ENCODE measurements around the gene C1orf21.

DNA sequence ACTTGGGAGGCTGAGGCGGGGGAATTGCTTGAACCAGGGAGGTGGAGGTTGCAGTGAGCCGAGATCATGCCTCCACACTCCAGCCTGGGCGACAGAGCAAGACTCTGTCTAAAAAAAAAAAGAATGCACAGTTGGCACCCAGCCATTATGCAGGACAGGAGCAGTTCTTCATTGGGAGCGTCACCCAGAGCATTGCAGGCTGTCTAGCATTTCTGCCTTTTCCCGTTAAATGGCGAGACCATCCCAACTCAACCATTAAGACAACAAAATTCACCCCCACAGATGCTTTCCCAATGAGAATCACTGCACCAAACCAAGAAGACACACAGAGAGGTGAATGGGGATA is 262.0 kb downstream of the C1orf21 start:
- TF ChIP-seq, protein P1, sequence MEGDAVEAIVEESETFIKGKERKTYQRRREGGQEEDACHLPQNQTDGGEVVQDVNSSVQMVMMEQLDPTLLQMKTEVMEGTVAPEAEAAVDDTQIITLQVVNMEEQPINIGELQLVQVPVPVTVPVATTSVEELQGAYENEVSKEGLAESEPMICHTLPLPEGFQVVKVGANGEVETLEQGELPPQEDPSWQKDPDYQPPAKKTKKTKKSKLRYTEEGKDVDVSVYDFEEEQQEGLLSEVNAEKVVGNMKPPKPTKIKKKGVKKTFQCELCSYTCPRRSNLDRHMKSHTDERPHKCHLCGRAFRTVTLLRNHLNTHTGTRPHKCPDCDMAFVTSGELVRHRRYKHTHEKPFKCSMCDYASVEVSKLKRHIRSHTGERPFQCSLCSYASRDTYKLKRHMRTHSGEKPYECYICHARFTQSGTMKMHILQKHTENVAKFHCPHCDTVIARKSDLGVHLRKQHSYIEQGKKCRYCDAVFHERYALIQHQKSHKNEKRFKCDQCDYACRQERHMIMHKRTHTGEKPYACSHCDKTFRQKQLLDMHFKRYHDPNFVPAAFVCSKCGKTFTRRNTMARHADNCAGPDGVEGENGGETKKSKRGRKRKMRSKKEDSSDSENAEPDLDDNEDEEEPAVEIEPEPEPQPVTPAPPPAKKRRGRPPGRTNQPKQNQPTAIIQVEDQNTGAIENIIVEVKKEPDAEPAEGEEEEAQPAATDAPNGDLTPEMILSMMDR (IDR thresholded peaks at IDR 0.05): no peak
- TF ChIP-seq POLR2A (IDR thresholded peaks at IDR 0.05): no peak

All from body of pancreas (tissue), 4 donors.